HG03432 (cell line): ENCODE measurements around the gene SLC35B2.

Experiments used
- ATAC-seq: cut with Tn5 transposase; IDR thresholded peaks from one replicate; pipeline ENCODE4 v1.9.1; 2021; ENCODE audit warnings: mild to moderate bottlenecking, moderate library complexity; ENCODE audit not compliant: unreplicated experiment

Gene SLC35B2

GRCh38 chr6:44268095-44268628 is 10.8 kb upstream of the SLC35B2 start:
- ATAC-seq: no peak

- ATAC-seq: no peak
Observed at GRCh38 chr6:44267252-44267651, 9.9 kb upstream of the SLC35B2 start.

- ATAC-seq: peak; percentile 25
Observed at GRCh38 chr6:44266347-44266746, 9.0 kb upstream of the SLC35B2 start.

- ATAC-seq: no peak
Observed at GRCh38 chr6:44265722-44266233, 8.4 kb upstream of the SLC35B2 start.

- ATAC-seq: peak; percentile 53
Observed at GRCh38 chr6:44265007-44265721, 7.8 kb upstream of the SLC35B2 start, which contains the start of gene NFKBIE. Gene NFKBIE, minus strand, starts transcription at chr6:44265551. Its CDS starts 205 bp downstream, at chr6:44265346.

- ATAC-seq: peak; percentile 27
Observed at GRCh38 chr6:44264154-44265006, 7.1 kb upstream of the SLC35B2 start.

- no peak for ATAC-seq
Observed at GRCh38 chr6:44263354-44264100, 6.2 kb upstream of the SLC35B2 start.

- no peak for ATAC-seq
Observed at GRCh38 chr6:44262467-44263353, 5.4 kb upstream of the SLC35B2 start.

- ATAC-seq: no peak
Observed at GRCh38 chr6:44261581-44261980, 4.3 kb upstream of the SLC35B2 start.

- ATAC-seq: no peak
Observed at GRCh38 chr6:44260451-44261297, 3.3 kb upstream of the SLC35B2 start.

- ATAC-seq: no peak
Observed at GRCh38 chr6:44260011-44260410, 2.7 kb upstream of the SLC35B2 start.

- ATAC-seq: no peak
Observed at GRCh38 chr6:44258921-44259320, 1.6 kb upstream of the SLC35B2 start.

- ATAC-seq: no peak
Observed at GRCh38 chr6:44258325-44258863, 1.1 kb upstream of the SLC35B2 start.

- peak; percentile 21 for ATAC-seq
Observed at GRCh38 chr6:44257753-44258324, 511 bp upstream of the SLC35B2 start.

- no peak for ATAC-seq
Observed at GRCh38 chr6:44256775-44257024, 628 bp downstream of the SLC35B2 start.

GRCh38 chr6:44255871-44256774 is 1.2 kb downstream of the SLC35B2 start:
- ATAC-seq: no peak

- ATAC-seq: no peak
Observed at GRCh38 chr6:44255105-44255808, 2.1 kb downstream of the SLC35B2 start.
